Natural killer cell (primary cell): Measurements from ENCODE around the gene PLAAT4. TPM values are rescaled to one million over a fixed set of nuclear protein-coding genes. Genes with fewer than 3 reads are reported as not detected.

Experiments
- ATAC-seq, 3 donors: fragments of 150-1000 bp in 2 of 3; fragments of 200-7000 bp in 1 of 3; cut with Tn5 transposase; 1 replicate in 1 of 3; 2 replicates in 2 of 3; pipeline ENCODE4 v1.10.0; 2021; ENCODE audit warnings: mild to moderate bottlenecking in 2 of 3, moderate library complexity in 2 of 3
- DNase-seq, 2 donors: peaks; one replicate each; pipeline versions ENCODE4 v3.0.0 to v3.0.0-alpha.2; 2013 to 2021; ENCODE audit warnings: mixed read lengths in 1 of 2
- H3K27ac ChIP-seq: one replicate; pipeline ENCODE4 v1.5.1; 2013; ENCODE audit warnings: mild to moderate bottlenecking, low read length
- H3K27me3 ChIP-seq: one replicate; pipeline ENCODE4 v1.6.1; 2013; ENCODE audit warnings: low read length; ENCODE audit not compliant: control insufficient read depth, insufficient read depth
- H3K36me3 ChIP-seq: one replicate; pipeline ENCODE4 v1.6.1; 2013; ENCODE audit warnings: low read length; ENCODE audit not compliant: control insufficient read depth, insufficient read depth
- H3K4me1 ChIP-seq: one replicate; pipeline ENCODE4 v1.6.1; 2013; ENCODE audit warnings: low read length; ENCODE audit not compliant: control insufficient read depth, insufficient read depth
- H3K4me3 ChIP-seq: one replicate; pipeline ENCODE4 v1.5.1; 2013; ENCODE audit warnings: low read length
- H3K9me3 ChIP-seq: one replicate; pipeline ENCODE4 v1.6.1; 2013; ENCODE audit warnings: low read length; ENCODE audit not compliant: control insufficient read depth, insufficient read depth
- H3K27ac Mint-ChIP-seq, 2 donors: one replicate each; pipeline ENCODE4 v1.8.0; 2022; ENCODE audit warnings: mild to moderate bottlenecking in 2 of 2, mixed read lengths in 2 of 2, moderate library complexity in 1 of 2
- H3K27me3 Mint-ChIP-seq, 2 donors: one replicate each; pipeline ENCODE4 v1.8.0; 2022; ENCODE audit warnings: low read depth in 2 of 2, mixed read lengths in 2 of 2
- H3K36me3 Mint-ChIP-seq: one replicate; pipeline ENCODE4 v1.8.0; 2022; ENCODE audit warnings: mixed read lengths
- H3K4me1 Mint-ChIP-seq, 2 donors: one replicate each; pipeline ENCODE4 v1.8.0; 2022; ENCODE audit warnings: mixed read lengths in 2 of 2
- H3K4me3 Mint-ChIP-seq: one replicate; pipeline ENCODE4 v1.8.0; 2022; ENCODE audit warnings: mild to moderate bottlenecking, moderate library complexity, mixed read lengths
- H3K9me3 Mint-ChIP-seq, 2 donors: one replicate each; pipeline ENCODE4 v1.8.0; 2022; ENCODE audit warnings: mixed read lengths in 2 of 2
- CTCF ChIP-seq: fragments of 200-600 bp; IDR thresholded peaks from one replicate; pipeline ENCODE4 v1.8.0; 2022; ENCODE audit warnings: antibody characterized with exemption
- WGBS: methylation state at CpG from one replicate; pipeline ENCODE4 v1.1.7; 2013; ENCODE audit warnings: missing lambda C conversion rate; ENCODE audit not compliant: insufficient coverage; 5-methylcytosine and 5-hydroxymethylcytosine counted together
- intact Hi-C: fragments of 100-400 bp; cut with micrococcal nuclease; formaldehyde crosslinking; loops from one replicate; pipeline ENCODE4 v1.14.2; 2022
- total RNA-seq, 4 donors: library from RNA; stranded (reverse); fragments of 120-200 nt in 1 of 4; gene quantifications; one replicate each; pipeline versions ENCODE4 v1.2.3 to v1.2.4, GENCODE V29; 2013 to 2022

PLAAT4 gene, protein sequence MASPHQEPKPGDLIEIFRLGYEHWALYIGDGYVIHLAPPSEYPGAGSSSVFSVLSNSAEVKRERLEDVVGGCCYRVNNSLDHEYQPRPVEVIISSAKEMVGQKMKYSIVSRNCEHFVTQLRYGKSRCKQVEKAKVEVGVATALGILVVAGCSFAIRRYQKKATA
- 100 to 1,000 TPM; 204 to 215 (median 210) TPM for total RNA-seq
- total RNA-seq (2013): 272 TPM

DNA sequence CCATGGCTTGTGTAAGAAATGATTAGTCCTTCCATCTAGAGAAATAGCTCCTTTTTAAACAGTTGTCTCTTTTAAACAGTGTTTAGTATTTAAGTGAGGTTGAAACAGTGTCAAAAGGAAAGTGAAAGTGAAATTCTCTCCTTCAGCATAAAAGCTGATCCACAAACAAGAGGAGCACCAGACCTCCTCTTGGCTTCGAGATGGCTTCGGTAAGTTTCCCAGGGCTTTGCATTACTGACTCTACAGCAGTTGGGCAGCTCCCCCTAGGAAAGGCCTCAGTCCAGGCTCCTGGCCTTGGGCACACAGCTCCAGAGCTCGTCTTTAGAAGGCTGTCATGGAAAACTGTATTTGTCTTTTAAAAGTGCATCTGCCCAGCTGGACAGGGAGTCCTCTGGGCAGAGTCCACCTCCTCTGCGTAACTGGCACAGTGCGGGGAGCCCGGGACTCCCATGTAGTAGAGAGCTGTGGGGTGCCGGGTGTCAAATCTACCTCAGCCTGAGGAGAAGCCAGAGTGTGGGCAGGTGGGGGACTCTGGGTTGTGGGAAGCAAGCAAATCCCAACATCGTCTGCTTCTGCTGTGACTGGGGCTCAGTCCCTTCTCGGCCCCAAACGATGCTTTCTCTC lies at the start of gene PLAAT4:
Gene PLAAT4 (plus strand): TSS at position 140 of the 624 bp plus-strand sequence. CDS start 61 bp downstream, at position 201.
- Mint-ChIP-seq H3K9me3 (no peaks in the 10 kb centered on the region), H3K4me3 (peak within 1 kb of the TSS; percentile 96), H3K4me1 (peaks cover 86 to 94% of the 10 kb centered on the region in 2 donors), H3K36me3 (no peaks in the 10 kb centered on the region), H3K27ac (peak within 1 kb of the TSS; percentile 93 to 97), H3K27me3 (no peaks in the 10 kb centered on the region)
- intact Hi-C loops: loop anchor here (1.0 to 5.0 kb wide), 3 partner anchors 17 to 76 kb away; partner anchors contain the start of gene PLAAT3
- H3K4me1 ChIP-seq: peaks cover 76% of the 10 kb centered on the region
- no peaks in the 10 kb centered on the region for H3K9me3 ChIP-seq
- H3K4me3 ChIP-seq: peak within 1 kb of the TSS; percentile 75
- TF ChIP-seq CTCF: no peak
- WGBS: 4% methylated on average over 10 of the region's 10 CpGs
- DNase-seq (peak; percentile 52 to 77), ATAC-seq (peak; percentile 59 to 71 (median 64))
- peaks cover 12% of the 10 kb centered on the region for H3K36me3 ChIP-seq
- no peaks in the 10 kb centered on the region for H3K27me3 ChIP-seq
- peak within 1 kb of the TSS; percentile 86 for H3K27ac ChIP-seq

DNA sequence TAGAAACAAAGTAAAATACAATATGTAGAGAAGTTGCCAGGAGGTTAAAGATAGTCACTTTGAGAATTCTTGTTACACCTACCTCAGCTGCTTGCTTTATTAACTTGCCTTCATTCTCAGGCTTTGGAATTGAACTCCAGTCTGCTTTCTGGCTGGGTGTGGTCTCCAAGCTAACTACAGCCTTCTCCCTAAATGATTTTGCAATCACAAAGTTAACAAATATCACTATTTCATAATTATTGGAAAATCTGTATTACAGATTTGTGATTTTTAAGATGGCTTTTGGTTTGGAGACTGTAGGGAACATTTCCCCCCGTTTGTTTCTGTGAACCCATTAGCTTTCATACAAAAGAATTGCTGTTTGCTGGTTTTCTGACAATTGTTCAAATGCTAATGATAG lies 47.8 kb upstream of the PLAAT4 start:
- intact Hi-C loops: no loop called here
- H3K9me3 Mint-ChIP-seq: peaks cover 0 to 4% of the 10 kb centered on the region in 2 donors
- Histone ChIP-seq H3K36me3 (no peaks in the 10 kb centered on the region), H3K27ac (no peak overlapping the region), H3K4me3 (no peak overlapping the region), H3K4me1 (peaks cover 5% of the 10 kb centered on the region), H3K27me3 (peaks cover 8% of the 10 kb centered on the region), H3K9me3 (no peaks in the 10 kb centered on the region)
- peaks cover 14 to 25% of the 10 kb centered on the region in 2 donors for H3K4me1 Mint-ChIP-seq
- no peak for ATAC-seq
- peaks cover 19% of the 10 kb centered on the region for H3K36me3 Mint-ChIP-seq
- DNase-seq: no peak
- peaks cover 10 to 20% of the 10 kb centered on the region in 2 donors for H3K27me3 Mint-ChIP-seq
- H3K27ac Mint-ChIP-seq: no peak overlapping the region
- 92% methylated on average over 1 of the region's 1 CpG for WGBS
- peak overlapping the region; percentile 1 for H3K4me3 Mint-ChIP-seq
- no peak for TF ChIP-seq CTCF

- Histone ChIP-seq H3K27ac (no peak overlapping the region), H3K9me3 (no peaks in the 10 kb centered on the region), H3K4me1 (peaks cover 5% of the 10 kb centered on the region), H3K36me3 (no peaks in the 10 kb centered on the region), H3K4me3 (no peak overlapping the region), H3K27me3 (peaks cover 8% of the 10 kb centered on the region)
- no peak overlapping the region for H3K27ac Mint-ChIP-seq
- peaks cover 14 to 25% of the 10 kb centered on the region in 2 donors for H3K4me1 Mint-ChIP-seq
- peaks cover 10% of the 10 kb centered on the region for H3K36me3 Mint-ChIP-seq
- DNase-seq (no peak), ATAC-seq (no peak)
- intact Hi-C loops: no loop called here
- peaks cover 0 to 4% of the 10 kb centered on the region in 2 donors for H3K9me3 Mint-ChIP-seq
- TF ChIP-seq CTCF: no peak
- 56% methylated on average over 3 of the region's 3 CpGs for WGBS
- H3K4me3 Mint-ChIP-seq: peak overlapping the region; percentile 22
- peaks cover 14 to 27% of the 10 kb centered on the region in 2 donors for H3K27me3 Mint-ChIP-seq
Observed at GRCh38 chr11:63489879-63490278, 46.7 kb upstream of the PLAAT4 start.
